NCI-H748 treated with DMSO at 0.1 percent for 48 hours (cell line): Measurements from ENCODE around the gene PERP.
"Not testable (repeated sequence)": the region's sequence is repeated elsewhere in the genome, so short reads cannot be mapped to it uniquely, and the experiment has no call there.

Experiments
- DNase-seq: peaks from one replicate; lab custom pipeline; 2025; lab: John Stamatoyannopoulos, UW

Gene PERP

DNA sequence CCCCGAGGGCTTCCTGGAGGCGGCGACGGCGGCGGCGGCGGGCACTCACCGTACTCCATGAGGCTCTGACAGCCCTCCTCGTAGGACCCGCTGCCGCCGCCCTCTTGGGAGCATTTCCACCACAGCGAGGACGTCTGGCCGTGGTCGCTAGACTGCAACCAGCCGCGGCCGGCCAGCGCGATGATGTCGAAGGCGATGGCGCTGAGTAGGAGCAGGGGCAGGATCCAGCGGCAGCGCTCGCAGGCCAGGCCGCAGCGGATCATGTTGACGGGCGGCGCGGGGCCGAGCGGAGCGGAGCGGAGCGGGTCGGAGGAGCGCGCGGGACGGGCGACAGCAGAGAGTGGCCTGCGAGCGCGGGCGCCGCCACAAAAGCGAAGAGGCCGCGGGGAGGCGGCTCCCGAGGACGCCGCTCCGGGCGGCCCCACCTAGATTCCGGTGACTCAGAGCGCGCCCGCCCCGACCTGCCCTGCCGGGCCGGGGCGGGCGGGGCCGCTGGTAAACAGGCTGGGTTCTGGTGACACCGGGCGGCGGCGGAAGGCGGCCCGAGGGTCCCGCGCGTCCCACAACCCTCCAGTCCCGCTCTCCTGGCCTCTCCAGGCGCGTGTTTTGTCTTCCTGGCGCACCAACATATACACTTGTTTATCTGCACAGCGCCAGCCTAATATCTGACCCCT is at the start of gene PERP:
PERP (minus strand) TSS at position 342 of the 674 bp plus-strand sequence; CDS start at position 263, 79 bp downstream.
- peak; percentile 42 for DNase-seq

DNA sequence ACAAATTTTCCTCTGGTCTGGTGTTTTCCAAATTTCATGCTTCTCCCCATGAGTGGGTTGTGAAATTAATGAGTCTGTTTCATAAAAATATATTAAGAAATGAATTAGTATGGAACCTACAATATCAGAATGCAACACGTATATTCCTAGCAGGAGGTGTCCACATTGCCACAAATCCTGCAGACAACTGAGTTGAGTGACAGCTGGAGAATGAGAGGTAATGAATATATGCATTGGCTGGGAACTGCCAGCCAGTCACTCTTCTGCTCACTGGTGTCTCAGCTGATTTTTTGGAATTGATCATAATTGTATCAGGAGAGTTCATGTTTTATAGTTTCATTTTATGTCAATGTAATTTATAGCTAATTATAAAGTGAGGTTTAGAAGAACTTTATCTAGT is 48.2 kb upstream of the PERP start:
- DNase-seq, result no peak

DNA sequence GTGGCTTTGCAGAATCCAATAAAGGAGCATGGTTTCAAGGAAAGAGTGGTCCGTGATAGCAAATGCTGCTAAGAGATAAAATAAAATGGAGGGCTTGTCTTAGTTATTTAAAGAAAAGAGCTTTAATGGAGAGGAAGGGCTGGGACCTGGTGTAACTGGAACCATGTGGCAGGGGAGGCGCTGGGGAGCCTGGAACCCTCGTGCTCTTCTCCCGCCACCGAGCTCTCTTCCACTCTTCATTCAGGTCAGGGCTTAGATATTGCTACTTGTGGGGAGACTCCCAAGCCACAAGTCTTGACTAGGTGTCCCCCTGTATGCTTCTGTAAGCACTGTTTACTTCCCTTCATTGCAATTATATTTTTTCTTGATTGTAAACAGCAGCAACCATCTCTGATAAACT is 39.3 kb upstream of the PERP start:
- no peak for DNase-seq

DNA sequence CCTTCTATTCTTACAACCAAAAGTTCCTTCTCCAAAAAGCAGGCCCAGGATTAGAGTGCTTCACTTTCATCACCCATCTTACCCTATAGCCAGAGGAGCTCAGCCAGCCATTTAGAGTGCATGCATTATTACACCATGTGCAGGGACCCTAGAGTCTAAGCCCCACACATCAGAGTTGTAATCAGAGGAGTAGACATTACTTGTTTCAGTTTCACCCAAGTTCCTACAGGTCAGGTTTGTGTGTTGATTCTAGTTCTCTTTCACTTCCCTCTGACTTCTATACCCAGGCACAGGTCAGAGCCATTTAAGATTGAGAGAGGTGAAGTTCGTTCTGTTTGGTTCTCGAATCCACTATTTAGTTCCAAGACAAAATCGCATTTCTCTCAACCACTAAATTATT is 38.2 kb upstream of the PERP start:
- no peak for DNase-seq

DNA sequence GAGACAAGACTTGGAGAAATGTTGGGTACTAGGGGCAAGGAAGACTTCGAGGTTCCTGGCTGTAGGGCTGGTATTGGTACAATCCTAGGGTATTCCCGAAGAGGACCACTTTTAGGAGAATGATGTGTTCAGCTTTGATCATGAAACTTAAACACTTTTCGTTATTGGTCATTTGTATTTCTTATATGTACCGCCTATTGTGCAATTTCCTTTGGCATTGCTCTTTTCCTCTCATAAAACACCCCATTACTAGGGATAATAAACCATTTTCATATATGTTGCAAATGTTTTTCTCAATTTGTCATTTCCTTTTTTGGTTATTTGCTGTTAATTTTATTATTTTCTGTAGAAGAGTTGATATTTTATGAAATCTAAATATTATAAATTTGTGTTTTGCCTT is 35.6 kb upstream of the PERP start:
- DNase-seq, result no peak

DNA sequence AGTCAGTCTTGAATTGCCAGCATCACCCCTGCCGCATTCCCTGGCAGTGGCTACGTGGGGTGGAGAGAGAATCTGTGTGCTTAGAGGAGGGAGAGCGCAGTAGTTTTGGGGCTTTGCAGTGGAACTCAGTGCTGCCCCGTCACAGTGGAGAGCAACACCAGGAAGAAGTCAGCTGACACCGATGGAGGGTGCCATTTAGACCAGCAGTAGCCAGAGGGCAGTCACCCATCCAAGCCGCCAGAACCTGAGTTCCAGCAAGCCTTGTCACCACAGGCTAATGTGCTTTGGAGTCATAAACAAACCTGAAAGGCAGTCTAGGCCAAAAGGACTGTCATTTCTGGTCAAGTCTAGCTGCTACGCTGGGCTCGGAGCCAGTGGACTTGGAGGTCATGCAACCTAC is 22.0 kb upstream of the PERP start:
- no peak for DNase-seq

DNA sequence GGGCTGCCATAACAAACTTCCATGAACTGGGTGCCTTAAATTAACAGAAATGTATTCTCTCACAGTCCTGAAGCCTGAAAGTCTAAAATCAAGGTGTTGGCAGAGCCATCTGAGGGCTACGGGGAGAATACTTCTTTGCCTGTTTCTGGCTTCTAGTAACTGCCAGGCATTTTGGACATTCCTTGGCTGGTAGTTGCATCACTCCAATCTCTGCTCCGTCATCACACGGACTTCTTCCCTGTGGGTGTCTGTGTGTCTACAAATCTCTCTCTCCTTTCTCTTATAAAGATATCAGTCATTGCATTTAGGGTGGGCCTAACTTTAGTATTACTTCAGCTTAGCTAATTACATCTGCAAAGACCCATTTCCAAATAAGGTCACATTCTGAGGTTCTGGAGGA is 20.9 kb upstream of the PERP start:
- no peak for DNase-seq

DNA sequence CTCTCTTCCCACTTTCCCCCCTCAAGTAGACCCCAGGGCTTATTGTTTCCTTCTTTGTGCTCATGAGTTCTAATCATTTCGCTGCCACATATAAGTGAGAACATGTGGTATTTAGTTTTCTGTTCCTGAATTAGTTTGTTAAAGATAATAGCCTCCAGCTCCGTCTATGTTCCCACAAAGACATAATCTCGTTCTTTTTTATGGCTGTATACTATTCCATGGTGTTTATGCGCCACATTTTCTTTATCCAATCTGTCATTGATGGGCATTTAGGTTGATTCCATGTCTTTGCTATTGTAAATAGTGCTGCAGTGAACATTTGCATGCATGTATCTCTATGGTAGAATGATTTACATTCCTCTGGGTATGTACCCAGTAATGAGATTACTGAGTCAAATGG is 16.9 kb upstream of the PERP start:
- no peak for DNase-seq

DNA sequence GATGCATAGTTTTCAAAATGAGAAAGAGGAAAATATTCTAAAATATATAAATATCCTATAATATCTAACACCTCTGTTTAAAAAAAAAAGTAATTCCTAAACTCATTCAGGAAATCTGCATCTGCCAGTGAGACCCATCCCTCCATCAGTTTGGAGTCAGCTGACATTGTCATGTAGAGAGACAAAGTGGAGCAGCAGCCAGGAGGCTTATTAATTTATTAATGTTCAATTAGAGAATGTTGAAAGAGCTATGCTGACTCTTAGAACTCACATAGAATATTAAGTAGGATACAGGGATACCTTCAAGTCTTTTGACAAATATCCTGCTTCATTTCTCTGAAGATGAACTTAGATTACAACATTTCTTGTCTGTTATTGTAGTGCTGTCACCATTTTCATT is 12.8 kb upstream of the PERP start:
- no peak for DNase-seq

DNA sequence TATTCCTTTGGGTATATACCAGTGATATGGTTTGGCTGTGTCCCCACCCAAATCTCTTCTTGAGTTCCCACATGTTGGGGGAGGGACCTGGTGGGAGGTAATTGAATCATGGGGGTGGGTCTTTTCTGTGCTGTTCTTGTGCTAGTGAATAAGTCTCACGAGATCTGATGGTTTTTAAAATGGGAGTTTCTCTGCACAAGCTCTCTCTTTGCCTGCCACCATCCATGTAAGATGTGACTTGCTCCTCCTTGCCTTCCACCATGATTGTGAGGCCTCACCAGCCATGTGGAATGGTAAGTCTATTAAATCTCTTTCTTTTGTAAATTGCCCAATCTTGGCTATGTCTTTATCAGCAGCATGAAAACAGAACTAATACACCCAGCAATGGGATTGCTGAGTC is 12.0 kb upstream of the PERP start:
- DNase-seq, result not testable (repeated sequence)

DNA sequence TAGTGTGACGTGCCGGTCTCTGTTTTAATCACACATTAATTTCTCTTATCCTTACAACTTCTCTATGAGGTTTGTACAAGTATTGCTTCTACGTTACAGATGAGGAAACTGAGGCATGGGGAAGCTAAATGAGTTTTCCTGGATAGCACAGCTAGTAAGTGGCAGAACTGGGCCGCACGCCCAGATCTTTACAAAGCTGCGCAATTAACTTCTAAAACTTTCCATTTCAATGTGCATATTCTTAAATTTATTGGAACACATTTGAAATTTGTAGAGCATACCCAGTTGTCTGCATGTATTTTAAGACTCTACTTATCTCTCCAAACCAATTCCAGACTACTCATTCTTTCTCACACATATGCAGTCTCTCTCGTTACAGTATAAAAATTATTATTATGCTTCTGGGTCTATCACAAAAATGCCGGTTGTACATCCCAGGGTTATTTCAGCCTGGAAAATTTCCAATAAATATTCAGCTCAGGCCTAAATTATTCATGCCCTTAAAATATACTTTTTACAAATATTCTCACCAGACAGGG is 10.2 kb upstream of the PERP start:
- DNase-seq, result no peak

DNA sequence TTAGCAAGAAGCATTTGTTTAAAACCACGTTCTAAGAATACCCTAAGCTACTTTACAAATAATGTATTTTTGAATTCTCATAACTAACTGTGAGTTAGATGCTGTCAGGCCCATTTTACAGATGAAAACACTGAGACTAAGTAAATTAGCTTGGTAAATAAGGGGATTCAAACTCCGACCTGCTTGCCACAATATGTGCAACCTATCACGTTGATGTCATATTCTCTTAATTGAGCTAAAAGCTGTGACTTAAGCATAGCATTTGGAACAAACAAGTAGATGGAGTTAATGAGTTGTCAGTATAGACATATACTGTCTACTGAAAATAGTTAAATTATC is 9.4 kb upstream of the PERP start:
- no peak for DNase-seq

DNA sequence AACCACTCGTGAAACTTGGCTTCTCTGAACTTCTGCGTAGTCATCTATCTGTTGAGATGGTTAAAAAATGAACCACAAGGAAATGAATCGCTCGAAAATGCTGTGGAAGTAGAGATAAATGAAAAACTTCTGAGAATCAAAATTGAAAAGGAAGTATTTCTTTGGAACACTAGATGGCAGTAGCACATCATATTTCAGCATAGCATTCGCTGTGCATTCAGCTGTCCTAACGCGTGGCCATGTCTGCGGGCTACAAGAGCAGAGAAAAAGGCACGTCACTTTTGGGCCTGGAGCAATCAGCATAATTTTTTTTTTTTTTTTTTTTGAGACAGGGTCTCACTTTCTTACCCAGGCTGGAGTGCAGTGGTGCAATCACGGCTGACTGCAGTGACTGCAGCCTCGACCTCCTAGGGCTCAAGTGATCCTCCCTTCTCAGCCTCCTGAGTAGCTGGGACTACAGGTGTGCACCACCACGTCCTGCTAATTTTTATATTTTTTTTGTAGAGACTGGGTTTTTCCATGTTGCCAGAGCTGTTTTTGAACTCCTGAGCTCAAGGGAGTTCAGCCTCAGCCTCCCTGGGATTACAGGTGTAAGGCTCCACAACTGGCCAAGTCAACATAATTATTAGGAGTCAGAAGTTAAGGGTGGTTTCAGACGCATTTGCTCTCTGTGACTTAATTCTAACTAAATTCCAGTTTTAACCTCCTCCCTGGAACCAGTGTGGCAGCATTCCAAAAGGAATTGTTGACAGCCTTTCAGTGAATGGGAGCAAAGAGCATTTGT is 8.8 kb upstream of the PERP start:
- peak; percentile 67 for DNase-seq

DNA sequence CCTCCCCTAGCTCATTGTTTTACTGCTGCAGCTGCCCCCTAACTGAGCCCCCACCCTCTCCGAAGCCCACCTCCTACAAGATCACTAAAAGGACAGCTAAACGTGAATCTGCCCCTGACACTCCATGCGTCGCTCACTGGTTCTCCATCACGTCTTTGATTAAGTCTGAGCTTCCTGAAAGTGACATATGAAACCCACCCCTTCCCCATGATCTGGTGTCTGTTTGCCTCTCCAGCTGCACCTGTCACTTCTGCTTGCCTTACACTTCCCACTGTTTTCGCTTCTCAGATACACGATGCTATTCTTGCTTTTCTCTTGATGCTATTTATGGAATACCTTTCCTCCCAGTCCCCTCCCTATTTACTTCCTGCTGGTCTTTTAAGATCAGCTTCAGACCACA is 8.0 kb upstream of the PERP start:
- DNase-seq, result peak; percentile 44

DNA sequence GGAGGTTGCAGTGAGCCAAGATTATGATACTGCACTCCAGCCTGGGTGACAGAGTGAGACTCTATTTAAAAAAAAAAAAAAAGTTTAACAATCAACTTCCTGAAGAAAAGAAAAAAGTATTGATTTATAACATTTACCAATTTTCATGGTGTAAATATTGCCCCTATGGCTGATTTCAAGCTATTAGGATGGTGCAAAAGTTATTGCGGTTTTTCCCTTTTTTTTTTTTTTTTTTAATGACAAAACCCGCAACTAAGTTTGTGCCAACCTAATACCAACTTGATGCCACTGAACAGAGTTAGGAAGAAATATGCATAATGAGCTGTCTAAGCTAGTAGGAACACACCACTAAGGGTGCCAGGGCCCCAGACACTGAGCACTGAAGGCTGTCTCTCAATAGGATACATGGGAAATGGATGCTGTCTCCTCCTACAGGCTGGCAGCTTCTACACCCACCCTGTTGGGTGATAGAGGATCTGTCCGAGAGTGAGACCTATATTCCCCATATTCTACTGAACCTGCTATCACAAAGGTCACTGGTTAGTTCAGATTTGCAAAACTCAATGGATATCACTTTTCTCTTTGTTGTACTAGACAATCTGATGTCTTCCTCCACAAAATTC is 6.5 kb upstream of the PERP start:
- no peak for DNase-seq

DNA sequence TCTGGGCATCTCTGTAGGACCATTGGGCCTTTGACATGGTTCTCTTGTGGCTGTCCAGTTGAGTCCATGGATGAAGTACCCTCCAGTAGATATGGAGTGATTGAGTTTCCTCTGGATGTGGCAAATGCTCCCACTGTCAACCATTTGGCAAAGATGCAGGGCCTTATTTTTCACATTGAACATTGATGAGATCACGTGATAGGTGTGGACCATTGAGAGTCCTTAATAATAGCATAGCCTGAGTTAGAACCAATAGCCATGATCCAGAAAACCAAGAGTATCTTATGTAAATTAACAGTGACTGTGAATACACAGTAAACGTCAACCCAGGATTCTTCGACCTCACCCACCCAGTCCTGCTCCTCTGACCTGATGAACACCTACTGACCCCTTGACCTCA is 3.0 kb upstream of the PERP start:
- no peak for DNase-seq

DNA sequence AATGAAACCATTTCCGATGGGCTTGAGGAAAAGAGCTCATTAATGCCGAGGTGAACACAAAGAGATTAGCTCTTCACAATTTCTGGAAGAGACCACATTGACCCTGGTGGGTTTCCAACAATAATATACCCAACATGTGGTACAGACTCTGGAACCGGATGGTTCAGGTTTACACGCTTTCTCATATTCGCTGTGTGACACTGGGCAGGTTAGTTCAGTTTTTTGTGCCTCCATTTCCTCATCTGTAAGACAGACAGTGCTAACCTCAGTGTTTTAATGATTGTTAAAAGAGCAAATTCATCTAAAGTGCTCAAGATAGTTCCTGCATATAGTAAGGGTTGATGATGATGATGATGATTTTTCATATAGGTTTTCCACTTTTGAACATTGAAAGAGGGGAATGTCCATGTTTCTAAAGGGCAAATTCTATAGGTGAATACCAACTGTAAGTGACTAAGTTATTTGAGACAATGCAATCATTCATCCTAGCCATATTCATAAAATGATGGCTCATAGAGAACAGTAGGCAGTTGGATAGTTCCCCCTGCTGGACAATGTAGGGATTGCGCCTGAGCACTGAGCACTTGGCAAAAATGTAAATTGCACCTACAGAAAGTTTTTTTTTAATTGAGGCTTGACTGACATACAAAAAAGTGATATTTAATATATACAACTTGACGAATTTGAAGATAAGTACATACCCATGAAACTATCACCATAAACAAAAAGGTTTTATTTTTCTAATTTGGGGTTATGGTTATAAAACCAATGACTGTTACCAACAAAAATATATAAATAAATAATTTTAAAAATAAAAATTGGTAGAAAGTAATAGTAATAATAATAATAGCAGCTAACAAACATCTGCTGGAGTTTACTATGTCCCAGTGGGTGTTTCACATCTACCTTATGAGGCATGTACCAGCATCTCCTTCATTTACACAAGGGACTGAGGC is 2.1 kb upstream of the PERP start:
- peak; percentile 88 for DNase-seq

DNA sequence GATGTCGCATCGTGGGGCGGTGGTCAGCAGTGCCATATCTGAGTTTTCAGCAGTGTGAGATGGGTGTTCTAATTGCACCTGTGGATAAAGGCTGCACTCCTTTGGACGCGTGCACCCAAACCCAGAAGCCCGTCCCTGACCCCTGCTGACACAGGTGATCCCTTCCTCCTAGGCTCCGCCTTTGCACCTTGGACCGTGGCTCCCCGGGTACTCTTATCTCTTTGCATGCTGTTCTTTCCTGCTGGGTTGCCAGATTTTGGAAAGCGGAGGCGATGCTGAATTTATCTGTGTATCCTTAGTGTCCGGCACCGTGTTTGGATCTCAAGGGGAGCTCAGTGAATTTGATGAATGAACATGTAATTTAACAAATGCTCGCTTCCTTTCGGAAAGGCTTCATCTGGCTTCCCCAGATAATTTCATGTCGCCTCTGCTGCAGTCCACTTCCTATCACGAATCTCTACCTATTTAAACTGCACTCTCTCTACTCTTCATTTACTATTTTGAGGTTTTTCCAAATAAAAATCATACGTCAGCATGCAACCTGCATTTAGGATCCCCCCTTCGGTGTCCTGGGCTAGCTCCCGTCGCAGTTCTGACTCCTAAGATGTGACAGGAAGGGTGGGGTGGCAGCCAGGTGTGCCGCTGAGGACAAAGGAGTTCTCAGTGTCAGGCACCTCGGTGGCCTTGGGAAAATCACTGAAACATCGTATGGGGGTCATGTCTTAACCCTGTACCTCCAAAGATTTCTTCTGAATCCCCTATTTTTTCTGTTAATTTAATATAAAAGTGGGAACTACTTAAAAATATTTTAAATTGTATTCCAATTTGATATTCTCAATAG is 753 bp upstream of the PERP start:
- peak; percentile 68 for DNase-seq

DNA sequence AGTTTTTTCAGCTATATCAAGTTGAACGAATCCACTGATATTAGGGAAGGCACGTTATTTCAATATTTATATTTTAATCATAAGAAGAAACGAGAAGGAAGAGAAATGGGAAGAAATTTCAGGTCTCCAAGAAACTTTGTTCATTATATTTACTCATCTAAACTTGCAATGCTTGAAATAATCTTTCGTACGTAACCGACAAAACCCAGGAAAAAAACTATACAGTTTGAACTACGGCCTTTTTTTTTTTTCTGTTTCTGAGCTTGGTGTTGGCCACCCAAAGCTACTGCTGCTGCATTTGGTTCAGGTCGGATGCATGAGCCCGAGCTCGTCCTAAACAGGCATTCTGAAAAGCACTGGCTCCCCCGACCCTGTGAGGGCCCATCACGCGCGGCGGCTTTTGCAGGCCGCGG is 548 bp downstream of the PERP start:
- DNase-seq, result no peak

DNA sequence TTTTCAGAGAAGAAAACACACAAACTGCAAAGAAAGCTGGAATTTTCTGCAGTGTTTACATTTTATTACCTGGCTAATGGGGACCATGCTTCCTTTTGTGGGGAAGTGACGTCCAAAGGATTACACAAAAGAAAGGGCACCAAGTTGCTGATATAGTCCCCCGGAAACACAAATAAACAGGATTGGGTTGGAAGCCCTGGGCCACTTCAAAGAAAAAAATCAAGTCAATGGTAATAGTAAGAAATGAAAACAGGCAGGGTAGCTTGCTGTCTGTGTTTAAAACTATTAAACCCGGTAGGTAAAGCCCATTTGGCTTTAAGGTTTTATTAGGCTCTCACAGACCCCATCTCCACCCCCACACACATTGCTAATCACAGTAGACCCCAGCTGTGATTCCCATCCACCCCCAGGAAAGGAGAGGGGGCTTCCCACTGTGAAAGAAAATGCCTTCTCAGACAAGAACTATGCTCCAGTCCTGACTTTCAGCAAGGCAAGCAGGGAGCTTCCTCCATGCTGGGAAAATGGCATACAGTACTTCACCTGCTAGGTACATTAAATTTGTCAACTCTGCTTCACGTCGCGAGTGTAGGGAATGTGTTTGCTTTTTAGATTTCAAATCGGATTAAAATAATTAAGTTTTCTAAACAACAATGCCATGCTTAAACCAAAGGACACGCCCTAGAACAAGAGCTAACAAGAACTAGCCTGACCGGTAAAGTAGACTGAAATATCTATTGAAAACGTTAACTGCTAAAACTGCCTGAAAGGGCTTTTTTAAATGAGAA is 1.1 kb downstream of the PERP start:
- DNase-seq, result peak; percentile 76
